HepG2 (cell line): Measurements from ENCODE around the gene WNT5B. TPM values are rescaled to one million over a fixed set of nuclear protein-coding genes. Genes with fewer than 3 reads are reported as not detected.

Experiments used
- AFF4 ChIP-seq: sonication (generic); formaldehyde crosslinking; IDR thresholded peaks from 2 replicates; pipeline ENCODE4 v1.4.0; 2020; ENCODE audit warnings: missing genetic modification reagents
- ASH2L ChIP-seq: fragments of 300-600, 200-600 bp; sonication (generic); IDR thresholded peaks from 2 replicates; pipeline ENCODE4 v1.7.0; 2017; ENCODE audit warnings: low read depth, mild to moderate bottlenecking, moderate library complexity, mixed read lengths, low read length; ENCODE audit not compliant: insufficient read length
- CBX1 ChIP-seq: IDR thresholded peaks from one replicate; pipeline ENCODE4 v1.6.1; 2016; ENCODE audit warnings: antibody characterized with exemption, low read depth
- ETV6 ChIP-seq: sonication (generic); formaldehyde crosslinking; conservative IDR thresholded peaks from 2 replicates; pipeline ENCODE4 v1.4.0; 2020; ENCODE audit warnings: missing genetic modification reagents
- FOXO1 ChIP-seq: sonication (generic); formaldehyde crosslinking; IDR thresholded peaks from 2 replicates; pipeline ENCODE4 v1.4.0; 2020; ENCODE audit warnings: missing genetic modification reagents
- GZF1 ChIP-seq: sonication (generic); formaldehyde crosslinking; IDR thresholded peaks from 2 replicates; pipeline ENCODE4 v1.5.1; 2020; ENCODE audit warnings: mild to moderate bottlenecking, missing genetic modification reagents
- JDP2 ChIP-seq: sonication (generic); formaldehyde crosslinking; IDR thresholded peaks from 2 replicates; pipeline ENCODE4 v1.8.1; 2022; ENCODE audit warnings: missing genetic modification reagents, borderline replicate concordance
- NFE2 ChIP-seq: sonication (generic); formaldehyde crosslinking; IDR thresholded peaks from 2 replicates; pipeline ENCODE4 v1.4.0; 2020; ENCODE audit warnings: missing genetic modification reagents
- NR3C1 ChIP-seq: sonication (generic); formaldehyde crosslinking; IDR thresholded peaks from 2 replicates; pipeline ENCODE4 v1.4.0; 2020; ENCODE audit warnings: missing genetic modification reagents
- PITX1 ChIP-seq: sonication (generic); formaldehyde crosslinking; IDR thresholded peaks from 2 replicates; pipeline ENCODE4 v1.5.1; 2020; ENCODE audit warnings: mild to moderate bottlenecking, missing genetic modification reagents
- ZMAT3 ChIP-seq: sonication (generic); formaldehyde crosslinking; conservative IDR thresholded peaks from 2 replicates; pipeline ENCODE4 v1.7.0; 2021; ENCODE audit warnings: missing genetic modification reagents
- ZMYM3 ChIP-seq: sonication (generic); formaldehyde crosslinking; IDR thresholded peaks from 2 replicates; pipeline ENCODE4 v1.5.1; 2020; ENCODE audit warnings: mild to moderate bottlenecking, missing genetic modification reagents
- ZNF572 ChIP-seq: sonication (generic); formaldehyde crosslinking; IDR thresholded peaks from 2 replicates; pipeline ENCODE4 v1.5.1; 2020; ENCODE audit warnings: mild to moderate bottlenecking, missing genetic modification reagents
- ZNF609 ChIP-seq: sonication (generic); formaldehyde crosslinking; IDR thresholded peaks from 2 replicates; pipeline ENCODE4 v1.4.0; 2020; ENCODE audit warnings: mild to moderate bottlenecking, missing genetic modification reagents, borderline replicate concordance
- ZSCAN12 ChIP-seq: sonication (generic); formaldehyde crosslinking; IDR thresholded peaks from 2 replicates; pipeline ENCODE4 v1.9.0; 2021; ENCODE audit warnings: mild to moderate bottlenecking, missing genetic modification reagents
- polyA plus RNA-seq, 8 experiments: library from polyadenylated mRNA; depleted of rRNA in 3 of 8; stranded (reverse) in 7 of 8; unstranded in 1 of 8; fragments of >200 nt; fragmentation: Illumina TruSeq in 4 of 8; extraction: Trizol in 4 of 8; gene quantifications; 2 replicates each; pipeline versions ENCODE4 v1.2.1 to v1.2.3, GENCODE V29; 2011 to 2016; ENCODE audit warnings: low read depth in 4 of 8, missing spikeins in 1 of 8, mixed read lengths in 1 of 8; ENCODE audit not compliant: insufficient read depth in 1 of 8
- total RNA-seq, 5 experiments: library from RNA; depleted of rRNA; stranded (reverse); fragments of >200 nt; fragmentation: Illumina TruSeq; extraction: Trizol; gene quantifications; 2 replicates each; pipeline ENCODE4 v1.2.3, GENCODE V29; 2016; ENCODE audit warnings: low read depth in 1 of 5

WNT5B gene
- total and polyA plus RNA-seq, 2 of the 13 experiments (the other 11 are each of a cell fraction or from before 2014, with no cell fraction given) = 0.04 TPM; not detected in 1

GRCh38 chr12:1691123-1692007, 62.3 kb downstream of the WNT5B start (continued):
- TF ChIP-seq NR3C1 (CRISPR knock-in tag) (no peak), ZMYM3 (CRISPR knock-in tag) (peak; percentile 37; the same call in 1 of the 2 replicates), ASH2L (peak; percentile 92), ZSCAN12 (0 out of 2 replicates have a peak, but pooled peaks have one; percentile 29), AFF4 (CRISPR knock-in tag) (peak; percentile 66; the same call in 1 of the 2 replicates), NFE2 (no peak), ETV6 (CRISPR knock-in tag) (peak; percentile 49; the same call in 1 of the 2 replicates), JDP2 (CRISPR knock-in tag) (no peak), PITX1 (CRISPR knock-in tag) (peak; percentile 40; the same call in 1 of the 2 replicates), ZNF572 (CRISPR knock-in tag) (peak; percentile 27; the same call in 1 of the 2 replicates), FOXO1 (0 out of 2 replicates have a peak, but pooled peaks have one; percentile 23), CBX1 (peak; percentile 13), ZMAT3 (CRISPR knock-in tag) (0 out of 2 replicates have a peak, but pooled peaks have one; percentile 12), GZF1 (CRISPR knock-in tag) (no peak), ZNF609 (CRISPR knock-in tag) (0 out of 2 replicates have a peak, but pooled peaks have one; percentile 4)
